T-helper 2 cell treated with Interferon-gamma antibody and Interleukin-4, amounts not matched to agents 100 ng/mL and 5 ng/mL, for 36 hours (primary cell): ENCODE results near the gene FAM187B. TPM values are rescaled to one million over a fixed set of nuclear protein-coding genes. Genes with fewer than 3 reads are reported as not detected.

Source experiments
- intact Hi-C: fragments of 100-400 bp; cut with micrococcal nuclease; formaldehyde crosslinking; loops from one replicate; pipeline ENCODE4 v1.15.1; 2023
- total RNA-seq: library from RNA; stranded (reverse); gene quantifications from 2 replicates; pipeline ENCODE4 v1.2.3, GENCODE V29; 2022

FAM187B gene
- total RNA-seq = not detected in 2 replicates

GRCh38 chr19:35228177-35228930 lies at the start of gene FAM187B:
TSS of gene FAM187B (minus strand) at chr19:35228739. CDS start at chr19:35228680, 59 bp downstream.
- intact Hi-C loops = no loop called here

GRCh38 chr19:35276706-35277281 lies 48.3 kb upstream of the FAM187B start:
- intact Hi-C loops = no loop called here

- intact Hi-C loops = no loop called here
Measured at GRCh38 chr19:35274323-35274722, 45.8 kb upstream of the FAM187B start.

- intact Hi-C loops = no loop called here
Measured at GRCh38 chr19:35273686-35274259, 45.2 kb upstream of the FAM187B start.

GRCh38 chr19:35272954-35273649 lies 44.6 kb upstream of the FAM187B start:
- intact Hi-C loops = no loop called here

- intact Hi-C loops = no loop called here
Measured at GRCh38 chr19:35272122-35272719, 43.7 kb upstream of the FAM187B start.

GRCh38 chr19:35271546-35271945 lies 43.0 kb upstream of the FAM187B start:
- intact Hi-C loops = no loop called here

- intact Hi-C loops = no loop called here
Measured at GRCh38 chr19:35270381-35270811, 41.9 kb upstream of the FAM187B start.

- intact Hi-C loops = loop anchor here (1.0 to 2.0 kb wide), 4 partner anchors 63 to 275 kb away; partner anchors contain the start of gene TMEM147
Measured at GRCh38 chr19:35269438-35270117, 41.0 kb upstream of the FAM187B start.

- intact Hi-C loops = loop anchor here (1.0 to 2.0 kb wide), 4 partner anchors 62 to 276 kb away; partner anchors contain the start of gene TMEM147
Measured at GRCh38 chr19:35268536-35269437, 40.2 kb upstream of the FAM187B start, which contains the start of gene USF2. TSS of gene USF2 (plus strand) at chr19:35268962. CDS start at chr19:35269102, 140 bp downstream.

- intact Hi-C loops = loop anchor here (2.0 kb wide), 2 partner anchors 61 to 277 kb away; partner anchors contain the start of gene TMEM147
Measured at GRCh38 chr19:35267818-35268535, 39.4 kb upstream of the FAM187B start.

GRCh38 chr19:35267353-35267817 lies 38.8 kb upstream of the FAM187B start:
- intact Hi-C loops = no loop called here

- intact Hi-C loops = no loop called here
Measured at GRCh38 chr19:35266520-35267352, 38.2 kb upstream of the FAM187B start.

- intact Hi-C loops = no loop called here
Measured at GRCh38 chr19:35265900-35266519, 37.5 kb upstream of the FAM187B start.

- intact Hi-C loops = no loop called here
Measured at GRCh38 chr19:35265126-35265899, 36.8 kb upstream of the FAM187B start.

- intact Hi-C loops = no loop called here
Measured at GRCh38 chr19:35264268-35265125, 36.0 kb upstream of the FAM187B start.
